Mesendoderm (in vitro differentiated cells): ENCODE data around the gene MND1.
A peak's percentile ranks its signal among the peaks of the same experiment; 100 is the strongest.
"Not testable (repeated sequence)": the region's sequence is repeated elsewhere in the genome, so short reads cannot be mapped to it uniquely, and the experiment has no call there.

Experiments used
- DNase-seq: peaks from one replicate; pipeline ENCODE4 v3.0.0; 2013
- H2AK5ac ChIP-seq: 2 replicates; pipeline ENCODE4 v1.6.1; 2013; ENCODE audit warnings: low read length, inconsistent platforms
- H2BK120ac ChIP-seq: 2 replicates; pipeline ENCODE4 v1.6.1; 2013; ENCODE audit warnings: low read depth, mild to moderate bottlenecking, low read length, moderate library complexity, mixed read lengths
- H2BK15ac ChIP-seq: replicated peaks from 2 replicates; pipeline ENCODE4 v1.6.1; 2013; ENCODE audit warnings: low read depth, mild to moderate bottlenecking, moderate library complexity
- H2BK5ac ChIP-seq: 2 replicates; pipeline ENCODE4 v1.6.1; 2013; ENCODE audit warnings: low read length, inconsistent platforms
- H3K18ac ChIP-seq: 2 replicates; pipeline ENCODE4 v1.6.1; 2013; ENCODE audit warnings: mild to moderate bottlenecking, low read length, mixed read lengths
- H3K23ac ChIP-seq: one replicate; pipeline ENCODE4 v1.6.1; 2013; ENCODE audit warnings: low read length
- H3K27ac ChIP-seq: 2 replicates; pipeline ENCODE4 v1.5.1; 2013; ENCODE audit warnings: low read depth, mild to moderate bottlenecking, inconsistent platforms, low read length, moderate library complexity
- H3K27me3 ChIP-seq: 2 replicates; pipeline ENCODE4 v1.6.1; 2013; ENCODE audit warnings: low read length, control low read depth, mild to moderate bottlenecking, inconsistent platforms; ENCODE audit not compliant: insufficient read depth, poor library complexity
- H3K36me3 ChIP-seq: 2 replicates; pipeline ENCODE4 v1.6.1; 2013; ENCODE audit warnings: low read length, inconsistent platforms; ENCODE audit not compliant: control insufficient read depth, insufficient read depth
- H3K4ac ChIP-seq: one replicate; pipeline ENCODE4 v1.6.1; 2013; ENCODE audit warnings: low read depth, mild to moderate bottlenecking, low read length, moderate library complexity
- H3K4me1 ChIP-seq: 2 replicates; pipeline ENCODE4 v1.6.1; 2013; ENCODE audit warnings: low read depth, low read length, inconsistent platforms; ENCODE audit not compliant: control insufficient read depth
- H3K4me2 ChIP-seq: 2 replicates; pipeline ENCODE4 v1.6.1; 2013; ENCODE audit warnings: low read length
- H3K4me3 ChIP-seq: 2 replicates; pipeline ENCODE4 v1.5.1; 2013; ENCODE audit warnings: mild to moderate bottlenecking, low read length
- H3K56ac ChIP-seq: one replicate; pipeline ENCODE4 v1.6.1; 2013; ENCODE audit warnings: low read length
- H3K79me1 ChIP-seq: 2 replicates; pipeline ENCODE4 v1.6.1; 2013; ENCODE audit warnings: low read length, inconsistent platforms
- H3K79me2 ChIP-seq: 2 replicates; pipeline ENCODE4 v1.6.1; 2013; ENCODE audit warnings: mild to moderate bottlenecking, low read length; ENCODE audit not compliant: control insufficient read depth, insufficient read depth
- H3K9ac ChIP-seq: 2 replicates; pipeline ENCODE4 v1.6.1; 2013; ENCODE audit warnings: low read length, inconsistent platforms
- H4K5ac ChIP-seq: one replicate; pipeline ENCODE4 v1.6.1; 2013; ENCODE audit warnings: low read length
- H4K8ac ChIP-seq: one replicate; pipeline ENCODE4 v1.6.1; 2013; ENCODE audit warnings: low read depth, mild to moderate bottlenecking, control low read depth, low read length, moderate library complexity
- WGBS: extraction: QIAGEN DNeasy Blood & Tissue Kit; methylation state at CpG from one replicate; pipeline ENCODE4 v1.1.7; 2013; ENCODE audit warnings: low lambda C conversion rate, missing lambda C conversion rate; ENCODE audit not compliant: insufficient coverage; ENCODE audit errors: extremely low coverage; 5-methylcytosine and 5-hydroxymethylcytosine counted together

The MND1 gene

DNA sequence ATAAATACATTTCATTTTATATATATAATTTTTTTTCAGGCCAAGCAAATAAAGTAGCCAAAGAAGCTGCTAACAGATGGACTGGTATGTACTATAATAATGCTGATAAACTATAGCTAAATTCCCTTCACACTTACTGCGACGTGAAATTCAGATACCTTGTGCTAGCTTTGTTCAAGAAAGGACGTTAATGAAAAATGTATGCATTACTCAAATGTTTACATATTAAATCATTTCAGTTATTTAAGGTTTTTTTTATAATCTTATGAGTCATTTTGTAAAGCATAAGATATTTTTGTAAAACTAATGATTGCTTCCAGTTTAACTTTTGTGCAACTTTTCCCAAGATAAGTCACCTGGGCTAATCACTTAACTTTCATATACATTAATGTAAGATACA is 64.4 kb downstream of the MND1 start:
- WGBS, result no CpG with 5 or more reads among the region's 3 CpGs
- Histone ChIP-seq H4K5ac (no peak overlapping the region), H2AK5ac (no peak overlapping the region), H3K4me1 (no peaks in the 10 kb centered on the region), H3K79me1 (no peaks in the 10 kb centered on the region), H3K18ac (no peak overlapping the region), H3K23ac (no peak overlapping the region), H3K4me3 (no peak overlapping the region), H3K4ac (no peak overlapping the region), H3K79me2 (no peaks in the 10 kb centered on the region), H2BK120ac (no peak overlapping the region), H3K9ac (no peak overlapping the region), H3K36me3 (no peaks in the 10 kb centered on the region), H2BK5ac (no peak overlapping the region), H3K56ac (no peak overlapping the region), H4K8ac (no peak overlapping the region), H3K27ac (no peak overlapping the region), H2BK15ac (no peak overlapping the region), H3K4me2 (no peak overlapping the region), H3K27me3 (no peaks in the 10 kb centered on the region)
- no peak for DNase-seq

DNA sequence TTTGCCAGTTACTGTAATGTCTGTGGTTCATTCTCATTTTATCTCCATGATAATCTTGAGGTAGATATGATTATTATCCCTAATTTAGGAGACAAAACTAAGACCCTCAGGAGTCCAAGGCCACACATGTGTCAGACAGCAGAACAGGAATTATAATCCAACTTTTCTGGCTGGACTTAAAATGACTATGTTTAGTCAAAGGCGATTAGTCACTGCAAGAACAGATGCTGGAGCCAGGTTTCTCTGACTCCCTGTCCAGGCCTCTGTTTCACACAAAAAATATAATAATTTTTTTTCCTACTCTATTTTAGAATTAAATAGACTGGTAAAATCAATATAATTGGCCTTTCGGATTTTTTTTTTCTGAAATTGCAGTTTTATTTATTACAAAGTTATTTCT is 64.9 kb downstream of the MND1 start:
- Histone ChIP-seq H3K23ac (no peak overlapping the region), H4K5ac (no peak overlapping the region), H2BK15ac (no peak overlapping the region), H2BK5ac (no peak overlapping the region), H3K4ac (no peak overlapping the region), H3K18ac (no peak overlapping the region), H3K9ac (no peak overlapping the region), H3K27me3 (no peaks in the 10 kb centered on the region), H3K4me2 (no peak overlapping the region), H3K79me1 (no peaks in the 10 kb centered on the region), H3K4me3 (no peak overlapping the region), H2BK120ac (no peak overlapping the region), H3K4me1 (no peaks in the 10 kb centered on the region), H4K8ac (no peak overlapping the region), H2AK5ac (no peak overlapping the region), H3K36me3 (no peaks in the 10 kb centered on the region), H3K56ac (no peak overlapping the region), H3K79me2 (no peaks in the 10 kb centered on the region), H3K27ac (no peak overlapping the region)
- whole genome bisulfite sequencing, result no CpG with 5 or more reads among the region's 2 CpGs
- no peak for DNase-seq

DNA sequence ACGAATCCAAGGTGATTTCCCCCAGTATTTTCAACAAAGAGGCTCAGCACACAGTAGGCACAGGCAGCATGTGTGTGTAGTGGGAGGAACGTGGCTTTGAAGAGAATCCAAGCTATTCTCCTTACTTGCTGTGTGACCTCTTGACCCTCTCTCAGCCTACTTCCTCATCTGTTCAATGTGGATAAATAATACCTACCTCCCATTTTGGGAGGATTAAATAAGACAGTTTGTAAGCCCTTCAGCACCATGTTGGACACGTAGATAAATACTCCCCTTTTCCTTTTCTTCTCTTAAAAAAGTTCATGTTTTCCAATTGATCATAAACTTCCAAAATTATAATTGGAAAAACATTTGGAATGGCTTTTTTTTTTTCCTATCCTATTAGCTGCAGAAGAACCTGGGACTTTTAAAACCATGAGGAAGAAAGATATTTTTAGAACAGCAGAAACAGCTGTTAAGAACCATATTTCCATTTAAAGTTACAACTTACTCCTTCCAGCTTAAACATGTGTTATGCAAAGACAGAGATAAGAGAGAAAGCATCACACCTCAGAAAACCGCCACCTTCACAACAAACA is 65.5 kb downstream of the MND1 start:
- Histone ChIP-seq H3K23ac (no peak overlapping the region), H3K4me3 (no peak overlapping the region), H2BK15ac (no peak overlapping the region), H3K36me3 (no peaks in the 10 kb centered on the region), H3K9ac (no peak overlapping the region), H3K79me1 (no peaks in the 10 kb centered on the region), H3K79me2 (no peaks in the 10 kb centered on the region), H3K56ac (no peak overlapping the region), H3K4ac (no peak overlapping the region), H4K8ac (no peak overlapping the region), H3K4me2 (no peak overlapping the region), H2BK5ac (no peak overlapping the region), H3K4me1 (no peaks in the 10 kb centered on the region), H2AK5ac (no peak overlapping the region), H3K18ac (no peak overlapping the region), H4K5ac (no peak overlapping the region), H2BK120ac (no peak overlapping the region), H3K27me3 (no peaks in the 10 kb centered on the region), H3K27ac (no peak overlapping the region)
- no CpG with 5 or more reads among the region's 4 CpGs for WGBS
- DNase-seq, result no peak

DNA sequence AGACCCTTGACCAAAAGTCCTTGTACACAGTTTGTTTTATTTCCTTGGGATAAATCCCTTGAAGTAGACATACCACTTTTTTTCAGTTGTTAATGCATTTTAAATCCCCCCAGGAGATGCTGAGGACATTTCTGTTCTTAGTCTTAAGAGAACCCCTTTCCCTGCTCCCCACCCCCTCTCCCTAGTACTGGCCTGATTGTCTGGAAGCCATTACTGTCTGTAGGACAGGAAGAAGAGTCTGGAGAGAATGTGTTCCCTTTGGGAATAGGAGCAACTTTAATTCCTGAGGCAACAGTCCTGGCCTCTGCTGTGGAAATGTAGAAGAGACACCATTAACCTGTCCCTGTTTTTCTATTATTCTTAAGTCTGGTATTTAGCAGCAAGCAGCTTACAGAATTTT is 69.4 kb downstream of the MND1 start:
- Histone ChIP-seq H3K4me2 (no peak overlapping the region), H3K23ac (no peak overlapping the region), H3K4me3 (no peak overlapping the region), H3K79me2 (no peaks in the 10 kb centered on the region), H3K36me3 (no peaks in the 10 kb centered on the region), H2BK120ac (no peak overlapping the region), H3K79me1 (no peaks in the 10 kb centered on the region), H3K4ac (no peak overlapping the region), H3K4me1 (no peaks in the 10 kb centered on the region), H3K56ac (no peak overlapping the region), H2BK15ac (no peak overlapping the region), H4K8ac (no peak overlapping the region), H3K27ac (no peak overlapping the region), H3K18ac (no peak overlapping the region), H2AK5ac (no peak overlapping the region), H4K5ac (no peak overlapping the region), H3K27me3 (no peaks in the 10 kb centered on the region), H3K9ac (no peak overlapping the region), H2BK5ac (no peak overlapping the region)
- DNase-seq, result peak; percentile 30

DNA sequence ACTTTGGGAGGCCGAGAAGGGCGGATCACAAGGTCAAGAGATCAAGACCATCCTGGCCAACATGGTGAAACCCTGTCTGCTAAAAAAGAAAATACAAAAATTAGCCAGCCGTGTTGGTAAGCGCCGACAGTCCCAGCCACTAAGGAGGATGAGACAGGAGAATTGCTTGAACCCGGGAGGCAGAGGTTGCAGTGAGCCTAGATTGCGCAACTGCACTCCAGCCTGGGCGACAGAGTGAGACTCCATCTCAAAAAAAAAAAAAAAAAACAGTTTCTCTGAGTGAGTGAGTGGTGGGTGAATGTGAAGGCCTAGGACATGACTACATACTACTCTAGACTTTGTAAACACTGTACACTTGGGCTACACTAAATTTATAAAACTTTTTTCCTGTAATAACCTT is 72.0 kb downstream of the MND1 start:
- WGBS, result no CpG with 5 or more reads among the region's 8 CpGs
- H3K4me2 ChIP-seq, DNase-seq, H3K4ac ChIP-seq, H3K18ac ChIP-seq, H3K4me1 ChIP-seq, H2BK120ac ChIP-seq, H3K9ac ChIP-seq, H3K4me3 ChIP-seq, H4K5ac ChIP-seq, H2AK5ac ChIP-seq, H3K27ac ChIP-seq, H3K27me3 ChIP-seq, H3K23ac ChIP-seq, H3K56ac ChIP-seq, H4K8ac ChIP-seq, H3K36me3 ChIP-seq, H2BK15ac ChIP-seq, H3K79me1 ChIP-seq, H3K79me2 ChIP-seq, H2BK5ac ChIP-seq: not testable (repeated sequence)

- H3K79me2 ChIP-seq, result no peaks in the 10 kb centered on the region
- H3K27me3 ChIP-seq, result no peaks in the 10 kb centered on the region
- no peak overlapping the region for H3K56ac ChIP-seq
- no peak overlapping the region for H3K27ac ChIP-seq
- peak; percentile 7 for DNase-seq
- no peaks in the 10 kb centered on the region for H3K4me1 ChIP-seq
- no peaks in the 10 kb centered on the region for H3K79me1 ChIP-seq
- no peak overlapping the region for H3K4ac ChIP-seq
- H4K5ac ChIP-seq, result no peak overlapping the region
- H2BK5ac ChIP-seq, result no peak overlapping the region
- no peak overlapping the region for H4K8ac ChIP-seq
- H3K9ac ChIP-seq, result no peak overlapping the region
- WGBS, result no CpG with 5 or more reads among the region's 7 CpGs
- H3K4me3 ChIP-seq, result no peak overlapping the region
- no peak overlapping the region for H3K18ac ChIP-seq
- H3K36me3 ChIP-seq, result no peaks in the 10 kb centered on the region
- H2BK120ac ChIP-seq, result no peak overlapping the region
- no peak overlapping the region for H3K23ac ChIP-seq
- no peak overlapping the region for H2AK5ac ChIP-seq
- H3K4me2 ChIP-seq, result no peak overlapping the region
- no peak overlapping the region for H2BK15ac ChIP-seq
Measured at GRCh38 chr4:153418121-153418520, 73.6 kb downstream of the MND1 start.
